ENCODE results near the gene ZFP3. TPM values are rescaled to one million over a fixed set of nuclear protein-coding genes. Genes with fewer than 3 reads are reported as not detected.

ZFP3 gene
- total and polyA plus RNA-seq, 2 experiments from 2014 or later, result 0.55 to 1.6 TPM

GRCh38 chr17:5118219-5118618 lies 40.0 kb downstream of the ZFP3 start:
- H2AFZ ChIP-seq, result no peak overlapping the region
- no peak for ATAC-seq
- no peaks in the 10 kb centered on the region for H4K20me1 ChIP-seq (replicated peaks; ENCODE audit: insufficient read depth)
- TF ChIP-seq POLR2AphosphoS5 (IDR thresholded peaks at IDR 0.05; ENCODE audit: low read depth) (no peak), ZNF331 (CRISPR knock-in tag; IDR thresholded peaks at IDR 0.05; ENCODE audit: low read depth) (no peak), CREB1 (CRISPR knock-in tag; IDR thresholded peaks at IDR 0.05; ENCODE audit: low read depth) (no peak), EZH2phosphoT487 (IDR thresholded peaks at IDR 0.05; ENCODE audit: unreplicated experiment) (no peak), CTCF (conservative IDR thresholded peaks at IDR 0.05; ENCODE audit: low read depth in 2 of 2) (no peak), REST (IDR thresholded peaks at IDR 0.05; ENCODE audit: unreplicated experiment) (no peak), ETS1 (IDR thresholded peaks at IDR 0.05) (no peak), EZH2 (IDR thresholded peaks at IDR 0.05; ENCODE audit: low read depth, unreplicated experiment) (no peak), NANOG (IDR thresholded peaks at IDR 0.05; ENCODE audit: borderline replicate concordance) (no peak), JUNB (IDR thresholded peaks at IDR 0.05; ENCODE audit: unreplicated experiment) (no peak), ZNF462 (CRISPR knock-in tag; IDR thresholded peaks at IDR 0.05) (no peak), ZNF114 (CRISPR knock-in tag; IDR thresholded peaks at IDR 0.05) (no peak), STAT1 (IDR thresholded peaks at IDR 0.05; ENCODE audit: unreplicated experiment) (no peak)
- H3K9me2 ChIP-seq (ENCODE audit: insufficient read depth), result no peaks in the 10 kb centered on the region
- Mint-ChIP-seq H3K4me1 (peaks cover 8% of the 10 kb centered on the region; the same call in 2 of the 3 replicates), H3K27me3 (ENCODE audit: insufficient read depth, low read depth, poor library complexity) (peaks cover 34% of the 10 kb centered on the region), H3K36me3 (ENCODE audit: low read depth) (peaks cover 34% of the 10 kb centered on the region), H3K4me3 (no peak overlapping the region; the same call in 2 of the 3 replicates), H3K27ac (no peak overlapping the region), H3K9me3 (peaks cover 15% of the 10 kb centered on the region)
- 0 out of 2 replicates have a peak, but pooled peaks cover 6% of the 10 kb centered on the region for H3K36me3 ChIP-seq (ENCODE audit: insufficient read depth)
- H3K27ac ChIP-seq (ENCODE audit: low read depth), result no peak overlapping the region
- no peaks in the 10 kb centered on the region for H3K79me2 ChIP-seq (replicated peaks; ENCODE audit: insufficient read depth)
- H3K4me3 ChIP-seq, result no peak overlapping the region
- no peak for DNase-seq (ENCODE audit: low spot score)
- no peak overlapping the region for H3K4me2 ChIP-seq
- 0 out of 2 replicates have a peak, but pooled peaks cover 4% of the 10 kb centered on the region for H3F3A ChIP-seq (replicated peaks; ENCODE audit: low read depth)
- no peaks in the 10 kb centered on the region for H3K4me1 ChIP-seq (ENCODE audit: insufficient read depth)
- H3K27me3 ChIP-seq (ENCODE audit: insufficient read depth), result peaks cover 33% of the 10 kb centered on the region

Data from GM23338 (cell line).